Measurements from ENCODE around the gene CFAP57.

- TF ChIP-seq MXI1 (IDR thresholded peaks at IDR 0.05; ENCODE audit: low read depth, low read length) (no peak), POLR2A (conservative IDR thresholded peaks at IDR 0.05) (no peak), SP1 (CRISPR knock-in tag; IDR thresholded peaks at IDR 0.05) (no peak), KLF16 (IDR thresholded peaks at IDR 0.05) (no peak), POLR2AphosphoS5 (IDR thresholded peaks at IDR 0.05; ENCODE audit: control insufficient read depth, insufficient read depth, low read depth, low read length) (no peak), MYC (IDR thresholded peaks at IDR 0.05; ENCODE audit: low read depth, low read length) (no peak), MYC (CRISPR knock-in tag; IDR thresholded peaks at IDR 0.05; ENCODE audit: borderline replicate concordance, low read depth) (no peak)
- TF ChIP-seq, protein P1, sequence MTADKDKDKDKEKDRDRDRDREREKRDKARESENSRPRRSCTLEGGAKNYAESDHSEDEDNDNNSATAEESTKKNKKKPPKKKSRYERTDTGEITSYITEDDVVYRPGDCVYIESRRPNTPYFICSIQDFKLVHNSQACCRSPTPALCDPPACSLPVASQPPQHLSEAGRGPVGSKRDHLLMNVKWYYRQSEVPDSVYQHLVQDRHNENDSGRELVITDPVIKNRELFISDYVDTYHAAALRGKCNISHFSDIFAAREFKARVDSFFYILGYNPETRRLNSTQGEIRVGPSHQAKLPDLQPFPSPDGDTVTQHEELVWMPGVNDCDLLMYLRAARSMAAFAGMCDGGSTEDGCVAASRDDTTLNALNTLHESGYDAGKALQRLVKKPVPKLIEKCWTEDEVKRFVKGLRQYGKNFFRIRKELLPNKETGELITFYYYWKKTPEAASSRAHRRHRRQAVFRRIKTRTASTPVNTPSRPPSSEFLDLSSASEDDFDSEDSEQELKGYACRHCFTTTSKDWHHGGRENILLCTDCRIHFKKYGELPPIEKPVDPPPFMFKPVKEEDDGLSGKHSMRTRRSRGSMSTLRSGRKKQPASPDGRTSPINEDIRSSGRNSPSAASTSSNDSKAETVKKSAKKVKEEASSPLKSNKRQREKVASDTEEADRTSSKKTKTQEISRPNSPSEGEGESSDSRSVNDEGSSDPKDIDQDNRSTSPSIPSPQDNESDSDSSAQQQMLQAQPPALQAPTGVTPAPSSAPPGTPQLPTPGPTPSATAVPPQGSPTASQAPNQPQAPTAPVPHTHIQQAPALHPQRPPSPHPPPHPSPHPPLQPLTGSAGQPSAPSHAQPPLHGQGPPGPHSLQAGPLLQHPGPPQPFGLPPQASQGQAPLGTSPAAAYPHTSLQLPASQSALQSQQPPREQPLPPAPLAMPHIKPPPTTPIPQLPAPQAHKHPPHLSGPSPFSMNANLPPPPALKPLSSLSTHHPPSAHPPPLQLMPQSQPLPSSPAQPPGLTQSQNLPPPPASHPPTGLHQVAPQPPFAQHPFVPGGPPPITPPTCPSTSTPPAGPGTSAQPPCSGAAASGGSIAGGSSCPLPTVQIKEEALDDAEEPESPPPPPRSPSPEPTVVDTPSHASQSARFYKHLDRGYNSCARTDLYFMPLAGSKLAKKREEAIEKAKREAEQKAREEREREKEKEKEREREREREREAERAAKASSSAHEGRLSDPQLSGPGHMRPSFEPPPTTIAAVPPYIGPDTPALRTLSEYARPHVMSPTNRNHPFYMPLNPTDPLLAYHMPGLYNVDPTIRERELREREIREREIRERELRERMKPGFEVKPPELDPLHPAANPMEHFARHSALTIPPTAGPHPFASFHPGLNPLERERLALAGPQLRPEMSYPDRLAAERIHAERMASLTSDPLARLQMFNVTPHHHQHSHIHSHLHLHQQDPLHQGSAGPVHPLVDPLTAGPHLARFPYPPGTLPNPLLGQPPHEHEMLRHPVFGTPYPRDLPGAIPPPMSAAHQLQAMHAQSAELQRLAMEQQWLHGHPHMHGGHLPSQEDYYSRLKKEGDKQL (CRISPR knock-in tag; IDR thresholded peaks at IDR 0.05; ENCODE audit: borderline replicate concordance): no peak
- TF ChIP-seq, protein P2, sequence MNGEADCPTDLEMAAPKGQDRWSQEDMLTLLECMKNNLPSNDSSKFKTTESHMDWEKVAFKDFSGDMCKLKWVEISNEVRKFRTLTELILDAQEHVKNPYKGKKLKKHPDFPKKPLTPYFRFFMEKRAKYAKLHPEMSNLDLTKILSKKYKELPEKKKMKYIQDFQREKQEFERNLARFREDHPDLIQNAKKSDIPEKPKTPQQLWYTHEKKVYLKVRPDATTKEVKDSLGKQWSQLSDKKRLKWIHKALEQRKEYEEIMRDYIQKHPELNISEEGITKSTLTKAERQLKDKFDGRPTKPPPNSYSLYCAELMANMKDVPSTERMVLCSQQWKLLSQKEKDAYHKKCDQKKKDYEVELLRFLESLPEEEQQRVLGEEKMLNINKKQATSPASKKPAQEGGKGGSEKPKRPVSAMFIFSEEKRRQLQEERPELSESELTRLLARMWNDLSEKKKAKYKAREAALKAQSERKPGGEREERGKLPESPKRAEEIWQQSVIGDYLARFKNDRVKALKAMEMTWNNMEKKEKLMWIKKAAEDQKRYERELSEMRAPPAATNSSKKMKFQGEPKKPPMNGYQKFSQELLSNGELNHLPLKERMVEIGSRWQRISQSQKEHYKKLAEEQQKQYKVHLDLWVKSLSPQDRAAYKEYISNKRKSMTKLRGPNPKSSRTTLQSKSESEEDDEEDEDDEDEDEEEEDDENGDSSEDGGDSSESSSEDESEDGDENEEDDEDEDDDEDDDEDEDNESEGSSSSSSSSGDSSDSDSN (IDR thresholded peaks at IDR 0.05; ENCODE audit: borderline replicate concordance in 1 of 2, low read depth in 2 of 2, low read length in 2 of 2): no peak
Measured at GRCh38 chr1:43156026-43156425, 16.1 kb upstream of the CFAP57 start.

All from K562 (cell line).